OCI-LY3 (cell line): ENCODE results near the gene PPP4R1.

Experiments
- H2AFZ ChIP-seq: fragments of 200-600, 300-600 bp; shearing (Covaris generic); 2 replicates; pipeline ENCODE4 v1.6.0; 2014; ENCODE audit warnings: antibody characterized with exemption, low read depth, low read length
- H3K27ac ChIP-seq: fragments of 200-600, 300-600 bp; sonication (generic); 2 replicates; pipeline ENCODE4 v1.5.1; 2014; ENCODE audit warnings: mild to moderate bottlenecking, low read length, moderate library complexity, mixed read lengths
- H3K27me3 ChIP-seq: fragments of 200-600, 300-600 bp; sonication (generic); 2 replicates; pipeline ENCODE4 v1.6.1; 2014; ENCODE audit warnings: low read depth, low read length, mixed read lengths
- H3K36me3 ChIP-seq: fragments of 200-600, 300-600 bp; sonication (generic); replicated peaks from 2 replicates; pipeline ENCODE3; 2014; ENCODE audit warnings: low read depth, low read length, mixed read lengths
- H3K4me1 ChIP-seq: fragments of 300-600, 200-600 bp; sonication (generic); 2 replicates; pipeline ENCODE4 v1.6.1; 2014; ENCODE audit warnings: low read length, mixed read lengths
- H3K4me2 ChIP-seq: fragments of 200-600, 300-600 bp; sonication (generic); 2 replicates; pipeline ENCODE4 v1.6.1; 2014; ENCODE audit warnings: low read length, mixed read lengths
- H3K4me3 ChIP-seq: fragments of 300-600, 200-600 bp; sonication (generic); 2 replicates; pipeline ENCODE4 v1.5.1; 2014; ENCODE audit warnings: antibody characterized with exemption, mild to moderate bottlenecking, low read length, moderate library complexity
- H3K79me2 ChIP-seq: fragments of 300-600, 200-600 bp; shearing (Covaris generic); 2 replicates; pipeline ENCODE4 v1.6.1; 2014; ENCODE audit warnings: mild to moderate bottlenecking, low read length, mixed read lengths
- H3K9ac ChIP-seq: fragments of 300-600, 200-600 bp; shearing (Covaris generic); 2 replicates; pipeline ENCODE4 v1.6.0; 2014; ENCODE audit warnings: mild to moderate bottlenecking, low read length, moderate library complexity
- H3K9me3 ChIP-seq: fragments of 200-600, 300-600 bp; shearing (Covaris generic); 2 replicates; pipeline ENCODE4 v1.6.1; 2014; ENCODE audit warnings: low read length, mixed read lengths; ENCODE audit not compliant: insufficient read depth
- H4K20me1 ChIP-seq: fragments of 200-600, 300-600 bp; sonication (generic); 2 replicates; pipeline ENCODE4 v1.6.1; 2016; ENCODE audit warnings: low read length, mixed read lengths; ENCODE audit not compliant: insufficient read depth
- EZH2phosphoT487 ChIP-seq: fragments of 200-600 bp; shearing (Covaris generic); IDR thresholded peaks from 2 replicates; pipeline ENCODE4 v1.6.1; 2018; ENCODE audit warnings: antibody characterized with exemption, mixed run types, low read depth
- TF ChIP-seq, protein P1 (sequence below): fragments of 200-600, 300-600 bp; sonication (generic); IDR thresholded peaks from 2 replicates; pipeline ENCODE4 v1.5.1; 2014; ENCODE audit warnings: antibody characterized with exemption, low read length, low read depth

PPP4R1 gene

DNA sequence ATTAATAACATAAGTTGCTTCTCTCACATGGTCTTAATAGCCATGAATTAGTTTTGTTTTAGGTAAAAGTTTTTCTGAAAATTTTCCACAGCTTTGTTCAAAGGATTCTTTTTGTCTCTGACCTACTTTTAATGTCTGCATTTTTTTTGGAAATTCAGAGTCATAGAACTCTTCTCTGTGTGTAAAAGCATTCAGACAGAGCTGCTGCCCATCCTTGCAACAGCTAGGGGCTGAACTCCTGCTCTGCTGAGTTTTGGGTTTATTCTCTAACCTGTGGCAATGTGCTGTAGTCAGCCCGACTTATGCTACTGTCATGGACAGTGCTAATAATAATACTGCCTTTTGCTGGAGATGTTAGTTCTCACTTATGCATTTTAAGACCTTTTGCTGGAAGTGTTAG is 95.0 kb downstream of the PPP4R1 start:
- H3K79me2 ChIP-seq, result no peaks in the 10 kb centered on the region
- no peak overlapping the region for H3K27ac ChIP-seq
- no peak overlapping the region for H3K9ac ChIP-seq
- no peaks in the 10 kb centered on the region for H3K27me3 ChIP-seq
- peaks cover 10% of the 10 kb centered on the region for H4K20me1 ChIP-seq
- no peak overlapping the region for H3K4me3 ChIP-seq
- no peak overlapping the region for H3K4me2 ChIP-seq
- TF ChIP-seq, protein P1, sequence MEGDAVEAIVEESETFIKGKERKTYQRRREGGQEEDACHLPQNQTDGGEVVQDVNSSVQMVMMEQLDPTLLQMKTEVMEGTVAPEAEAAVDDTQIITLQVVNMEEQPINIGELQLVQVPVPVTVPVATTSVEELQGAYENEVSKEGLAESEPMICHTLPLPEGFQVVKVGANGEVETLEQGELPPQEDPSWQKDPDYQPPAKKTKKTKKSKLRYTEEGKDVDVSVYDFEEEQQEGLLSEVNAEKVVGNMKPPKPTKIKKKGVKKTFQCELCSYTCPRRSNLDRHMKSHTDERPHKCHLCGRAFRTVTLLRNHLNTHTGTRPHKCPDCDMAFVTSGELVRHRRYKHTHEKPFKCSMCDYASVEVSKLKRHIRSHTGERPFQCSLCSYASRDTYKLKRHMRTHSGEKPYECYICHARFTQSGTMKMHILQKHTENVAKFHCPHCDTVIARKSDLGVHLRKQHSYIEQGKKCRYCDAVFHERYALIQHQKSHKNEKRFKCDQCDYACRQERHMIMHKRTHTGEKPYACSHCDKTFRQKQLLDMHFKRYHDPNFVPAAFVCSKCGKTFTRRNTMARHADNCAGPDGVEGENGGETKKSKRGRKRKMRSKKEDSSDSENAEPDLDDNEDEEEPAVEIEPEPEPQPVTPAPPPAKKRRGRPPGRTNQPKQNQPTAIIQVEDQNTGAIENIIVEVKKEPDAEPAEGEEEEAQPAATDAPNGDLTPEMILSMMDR, result no peak
- no peak for TF ChIP-seq EZH2phosphoT487
- H3K36me3 ChIP-seq, result peaks cover 7% of the 10 kb centered on the region
- no peak overlapping the region for H2AFZ ChIP-seq
- H3K9me3 ChIP-seq, result no peaks in the 10 kb centered on the region
- H3K4me1 ChIP-seq, result no peaks in the 10 kb centered on the region

- Histone ChIP-seq H3K36me3 (peaks cover 7% of the 10 kb centered on the region), H3K9me3 (no peaks in the 10 kb centered on the region), H3K79me2 (no peaks in the 10 kb centered on the region), H3K4me3 (no peak overlapping the region), H4K20me1 (peaks cover 10% of the 10 kb centered on the region), H2AFZ (no peak overlapping the region), H3K9ac (no peak overlapping the region), H3K4me2 (no peak overlapping the region), H3K27me3 (no peaks in the 10 kb centered on the region), H3K27ac (no peak overlapping the region), H3K4me1 (no peaks in the 10 kb centered on the region)
- TF ChIP-seq, protein P1, result no peak
- no peak for TF ChIP-seq EZH2phosphoT487
These were observed 96.5 kb downstream of the PPP4R1 start for GRCh38 chr18:9517869-9518268.

GRCh38 chr18:9516437-9517064 is 97.8 kb downstream of the PPP4R1 start:
- H3K27me3 ChIP-seq, result no peaks in the 10 kb centered on the region
- no peaks in the 10 kb centered on the region for H3K9me3 ChIP-seq
- no peaks in the 10 kb centered on the region for H3K79me2 ChIP-seq
- H3K4me1 ChIP-seq, result no peaks in the 10 kb centered on the region
- no peak overlapping the region for H2AFZ ChIP-seq
- H3K9ac ChIP-seq, result no peak overlapping the region
- peaks cover 10% of the 10 kb centered on the region for H4K20me1 ChIP-seq
- TF ChIP-seq, protein P1, result peak; percentile 92
- no peak for TF ChIP-seq EZH2phosphoT487
- no peak overlapping the region for H3K27ac ChIP-seq
- no peak overlapping the region for H3K4me2 ChIP-seq
- H3K4me3 ChIP-seq, result no peak overlapping the region
- peaks cover 7% of the 10 kb centered on the region for H3K36me3 ChIP-seq

DNA sequence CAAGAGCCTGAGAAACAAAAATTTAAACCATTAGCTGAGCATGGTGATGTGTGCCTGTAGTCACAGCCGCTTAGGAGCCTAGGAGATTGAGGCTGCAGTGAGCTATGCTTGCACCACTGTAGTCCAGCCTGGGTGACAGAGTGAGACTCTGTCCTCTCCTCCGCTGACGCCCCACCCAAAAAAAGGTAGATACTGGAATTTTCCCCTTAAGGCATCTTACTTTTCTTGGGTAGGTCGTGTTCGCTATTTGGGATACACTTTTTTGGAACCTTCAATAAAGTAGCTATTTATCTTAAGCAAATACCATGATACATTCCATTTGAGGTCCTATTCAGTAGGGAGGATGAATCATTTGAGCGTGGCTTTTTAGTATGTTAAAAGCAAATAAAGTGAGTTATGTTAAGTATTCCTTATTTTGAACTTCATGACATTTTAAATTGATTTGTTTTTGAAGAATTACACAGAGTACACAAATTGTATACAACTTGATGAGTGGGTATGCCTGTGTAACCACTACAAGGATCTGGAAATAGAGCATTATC is 100.3 kb downstream of the PPP4R1 start:
- Histone ChIP-seq H2AFZ (no peak overlapping the region), H3K27me3 (no peaks in the 10 kb centered on the region), H4K20me1 (peaks cover 10% of the 10 kb centered on the region), H3K4me2 (no peak overlapping the region), H3K4me1 (no peaks in the 10 kb centered on the region), H3K9ac (no peak overlapping the region), H3K4me3 (no peak overlapping the region), H3K36me3 (peaks cover 7% of the 10 kb centered on the region), H3K79me2 (peaks cover 4% of the 10 kb centered on the region; the same call in 1 of the 2 replicates), H3K9me3 (no peaks in the 10 kb centered on the region), H3K27ac (no peak overlapping the region)
- TF ChIP-seq EZH2phosphoT487, result no peak
- TF ChIP-seq, protein P1, result no peak
